GM19025 (cell line): ENCODE measurements around the gene ITCH.

Experiments used
- ATAC-seq: cut with Tn5 transposase; IDR thresholded peaks from one replicate; pipeline ENCODE4 v1.9.1; 2021; ENCODE audit warnings: mild to moderate bottlenecking, low read depth, moderate library complexity; ENCODE audit not compliant: unreplicated experiment

Gene ITCH

DNA sequence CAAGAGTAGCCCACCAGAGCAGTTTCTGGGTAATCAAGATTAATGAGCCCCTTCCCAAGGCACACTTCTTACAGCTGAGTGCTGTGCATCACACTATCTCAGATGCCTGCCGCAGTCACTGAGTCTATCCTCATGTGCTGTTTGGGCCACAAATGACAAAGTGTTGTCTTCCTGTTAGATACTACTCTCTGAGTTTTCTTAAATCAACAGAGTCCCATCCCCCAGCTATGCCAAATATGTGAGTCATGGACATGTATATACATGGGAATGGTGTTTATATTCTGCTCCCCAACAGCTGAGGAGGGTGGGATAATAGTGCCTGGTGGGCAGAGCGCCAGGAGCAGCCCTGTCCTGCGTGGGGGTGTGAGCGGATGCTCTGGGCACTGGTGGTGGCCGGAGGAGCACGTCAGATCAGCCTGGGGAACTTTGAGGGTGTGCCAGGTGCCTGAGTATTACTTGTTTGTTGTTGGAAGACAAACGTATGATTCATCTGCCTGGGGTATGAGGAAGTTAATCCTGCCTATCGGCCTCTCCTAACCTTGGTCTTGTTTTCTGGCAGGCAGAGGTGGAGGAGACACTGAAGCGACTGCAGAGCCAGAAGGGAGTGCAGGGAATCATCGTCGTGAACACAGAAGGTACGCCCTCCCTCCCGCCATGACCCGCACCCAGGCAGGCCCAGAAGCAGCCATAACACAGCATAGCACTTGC is 162.8 kb downstream of the ITCH start:
- ATAC-seq: no peak

DNA sequence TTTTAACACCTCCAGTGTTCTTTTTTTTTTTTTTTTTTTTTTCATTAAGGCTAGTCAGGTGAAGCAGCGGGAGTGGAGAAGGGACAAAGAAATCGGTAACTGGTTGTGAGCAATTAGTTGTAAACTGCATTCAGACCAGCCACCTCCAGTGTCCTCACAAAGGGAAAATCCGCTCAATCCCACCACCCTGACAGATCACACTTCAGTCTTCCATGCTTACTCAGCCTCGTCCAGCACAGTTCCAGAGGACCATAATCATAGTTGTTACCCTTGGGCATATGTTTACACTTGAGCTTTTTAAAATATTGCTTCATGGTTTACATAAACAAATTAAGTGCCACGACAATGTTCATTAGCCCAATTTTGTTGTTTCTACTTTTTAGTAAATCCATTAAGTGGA is 163.4 kb downstream of the ITCH start:
- no peak for ATAC-seq

DNA sequence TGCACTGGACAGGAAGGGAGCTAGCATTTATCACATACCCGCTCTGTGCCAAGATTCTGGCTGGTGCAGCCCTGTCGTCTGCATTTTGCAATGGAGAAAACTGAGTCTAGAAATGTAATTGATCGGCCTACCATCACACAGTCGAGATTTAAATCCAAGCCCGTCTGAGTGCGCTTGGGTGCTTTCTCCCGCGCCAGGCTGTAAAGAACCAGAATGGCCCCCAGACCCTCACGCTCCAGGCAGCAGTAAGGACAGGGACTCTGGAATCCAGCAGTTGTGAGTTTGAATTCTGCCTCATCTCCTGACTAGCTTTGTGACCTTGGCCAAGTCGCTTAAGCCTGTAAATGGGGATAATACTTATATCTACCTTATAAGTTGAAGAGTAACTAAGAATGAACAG is 163.9 kb downstream of the ITCH start:
- ATAC-seq: no peak

DNA sequence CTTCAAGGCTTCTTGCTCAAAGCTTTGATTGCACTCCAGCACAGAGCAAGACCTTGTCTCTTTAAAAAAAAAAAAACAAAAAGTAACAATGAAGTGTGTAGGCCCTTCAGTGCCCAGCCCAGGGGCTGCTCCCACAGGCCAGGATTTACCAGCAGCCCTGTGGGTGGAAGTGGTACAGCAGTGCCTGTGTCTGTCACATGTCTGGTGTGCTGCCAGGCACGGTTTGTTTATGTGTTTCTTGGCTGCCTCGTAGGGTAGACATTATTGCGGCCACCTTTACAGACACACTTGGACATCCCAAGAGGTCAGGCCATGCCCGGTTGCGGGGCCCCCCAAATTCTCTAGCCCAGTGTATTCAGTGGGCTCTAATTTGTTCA is 165.8 kb downstream of the ITCH start:
- no peak for ATAC-seq

DNA sequence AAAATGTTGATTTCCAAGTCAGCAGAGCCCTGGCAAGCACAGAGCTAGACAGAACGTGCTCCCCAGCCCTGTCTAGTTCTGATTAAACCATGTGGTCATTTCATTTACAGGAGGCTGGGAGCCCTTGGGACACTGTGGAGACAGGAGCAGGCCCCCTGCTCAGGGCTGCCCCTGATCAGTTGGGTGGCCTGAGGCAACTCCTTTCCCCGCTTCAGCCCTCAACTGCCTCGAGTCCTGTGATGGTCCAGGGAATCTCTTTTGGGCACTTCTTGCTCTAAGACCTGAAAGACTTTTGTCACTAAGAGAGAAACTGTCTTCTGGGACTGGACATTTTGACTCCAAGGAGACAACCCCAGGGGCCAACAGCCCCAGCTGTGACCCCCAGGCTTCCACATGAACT is 166.7 kb downstream of the ITCH start:
- ATAC-seq: no peak

DNA sequence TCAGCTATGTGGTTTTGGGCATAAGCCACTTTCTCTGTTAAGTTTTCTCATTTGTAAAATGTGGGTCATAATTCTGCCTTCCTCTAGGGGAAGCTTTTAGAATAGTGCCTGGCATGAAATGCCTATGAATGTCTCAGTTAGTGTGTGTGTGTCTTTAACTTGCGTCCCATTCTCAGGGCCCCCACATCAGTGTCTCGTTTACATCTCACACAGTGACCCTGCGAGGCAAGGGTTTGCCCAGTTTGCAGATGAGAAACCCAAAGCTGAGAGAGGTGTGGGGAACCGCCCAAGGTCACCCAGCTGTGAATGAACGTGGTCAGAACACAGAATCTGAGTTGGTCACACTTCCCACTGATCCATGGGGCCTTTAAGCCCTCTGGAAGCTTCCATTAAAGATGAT is 167.3 kb downstream of the ITCH start:
- no peak for ATAC-seq

DNA sequence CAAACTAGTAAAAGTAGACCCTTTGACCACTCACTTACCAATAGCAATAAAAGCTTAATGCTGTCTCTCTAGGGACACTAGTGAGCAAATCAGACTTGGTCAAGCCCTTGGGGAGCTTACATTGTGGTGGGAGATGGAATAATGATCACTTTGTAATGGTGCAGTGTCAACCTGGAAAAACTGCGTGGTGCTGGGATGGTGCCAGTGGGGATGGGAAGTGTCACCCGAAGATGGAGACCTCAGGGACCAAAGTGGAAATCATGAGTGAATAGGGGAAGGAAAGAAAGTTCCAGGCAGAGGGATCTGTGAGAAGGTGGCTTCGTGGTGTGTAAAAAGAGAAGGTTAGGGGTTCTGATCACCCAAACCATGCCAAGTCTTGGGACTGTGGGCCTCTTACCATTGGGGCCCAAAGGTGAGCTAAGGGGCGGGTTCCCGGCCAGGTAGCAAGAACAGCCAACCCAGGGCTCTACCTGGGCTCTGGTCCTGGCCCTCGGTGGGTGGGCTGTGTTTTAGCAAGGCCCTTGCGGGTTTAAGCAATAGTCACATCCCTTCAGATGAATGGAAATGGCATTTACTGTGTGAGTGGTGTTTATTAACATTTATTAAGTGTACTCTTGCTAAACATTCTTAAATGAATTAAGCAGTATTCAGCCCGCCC is 168.7 kb downstream of the ITCH start:
- no peak for ATAC-seq

DNA sequence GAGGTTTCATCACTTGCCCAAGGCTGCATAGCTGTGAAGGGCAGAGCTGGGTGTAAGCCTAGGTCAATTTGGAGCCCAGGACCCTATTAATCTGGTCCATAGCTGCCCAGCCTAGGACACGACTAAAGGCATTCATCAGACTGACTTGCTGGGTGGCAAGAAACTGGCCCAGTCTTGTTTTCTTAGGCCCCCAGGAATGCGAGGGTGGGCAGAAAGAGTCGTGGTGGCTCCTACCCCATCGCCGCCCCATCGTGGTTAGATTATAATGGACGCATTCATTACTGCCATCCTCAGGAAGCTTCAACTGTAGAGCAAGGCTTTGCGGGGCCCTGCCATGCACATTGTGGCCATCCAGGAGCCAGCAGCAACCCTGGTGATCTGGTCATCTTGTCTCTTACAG is 169.2 kb downstream of the ITCH start:
- no peak for ATAC-seq

DNA sequence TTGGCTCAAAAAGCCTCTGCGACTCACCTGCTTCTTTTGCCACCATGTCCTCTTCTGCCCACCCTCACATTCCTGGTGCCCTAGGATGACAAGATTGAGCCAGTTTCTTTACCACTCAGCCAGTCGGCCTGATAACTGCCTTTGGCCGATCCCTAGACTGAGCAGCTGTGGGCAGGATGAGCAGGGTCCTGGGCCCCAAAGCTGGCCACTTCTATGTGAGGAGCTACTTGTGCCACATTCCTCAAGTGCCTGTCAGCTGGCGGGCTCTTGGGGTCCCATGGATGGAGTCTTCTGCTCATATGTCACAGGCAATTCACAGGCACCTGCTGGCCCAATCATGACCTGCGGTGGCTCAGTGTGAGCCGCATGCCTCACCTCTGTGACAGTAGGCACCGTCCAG is 169.7 kb downstream of the ITCH start:
- ATAC-seq: no peak

DNA sequence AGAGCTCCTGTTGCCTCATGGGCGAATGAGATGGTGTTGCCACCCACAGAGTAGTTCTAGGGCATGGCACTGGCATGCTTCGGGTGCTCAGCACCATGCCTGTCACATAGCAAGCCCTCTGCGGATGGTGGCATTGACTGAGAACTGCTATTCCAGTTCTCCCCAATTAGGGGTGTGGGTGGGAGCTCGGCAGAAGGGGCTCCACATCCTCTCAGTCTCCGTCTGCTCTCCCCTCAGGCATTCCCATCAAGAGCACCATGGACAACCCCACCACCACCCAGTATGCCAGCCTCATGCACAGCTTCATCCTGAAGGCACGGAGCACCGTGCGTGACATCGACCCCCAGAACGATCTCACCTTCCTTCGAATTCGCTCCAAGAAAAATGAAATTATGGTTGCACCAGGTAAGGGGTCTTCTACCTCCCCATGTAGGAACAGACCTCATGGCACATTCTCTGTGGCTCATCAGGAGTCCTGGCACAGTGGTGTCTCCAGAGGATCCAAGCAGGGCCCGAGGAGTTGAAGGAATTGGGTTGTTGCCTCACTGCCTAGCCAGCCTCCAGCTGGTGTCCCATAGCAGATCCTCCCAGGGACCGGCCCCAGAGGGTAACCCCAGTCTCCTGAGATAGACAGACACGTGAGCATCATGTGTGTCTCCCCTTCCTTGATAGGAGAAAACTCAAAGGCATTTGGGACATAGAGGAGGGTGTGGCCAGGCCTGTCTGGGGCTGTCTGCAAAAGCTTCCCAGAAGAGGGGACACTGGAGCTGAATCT is 171.5 kb downstream of the ITCH start:
- ATAC-seq: no peak

DNA sequence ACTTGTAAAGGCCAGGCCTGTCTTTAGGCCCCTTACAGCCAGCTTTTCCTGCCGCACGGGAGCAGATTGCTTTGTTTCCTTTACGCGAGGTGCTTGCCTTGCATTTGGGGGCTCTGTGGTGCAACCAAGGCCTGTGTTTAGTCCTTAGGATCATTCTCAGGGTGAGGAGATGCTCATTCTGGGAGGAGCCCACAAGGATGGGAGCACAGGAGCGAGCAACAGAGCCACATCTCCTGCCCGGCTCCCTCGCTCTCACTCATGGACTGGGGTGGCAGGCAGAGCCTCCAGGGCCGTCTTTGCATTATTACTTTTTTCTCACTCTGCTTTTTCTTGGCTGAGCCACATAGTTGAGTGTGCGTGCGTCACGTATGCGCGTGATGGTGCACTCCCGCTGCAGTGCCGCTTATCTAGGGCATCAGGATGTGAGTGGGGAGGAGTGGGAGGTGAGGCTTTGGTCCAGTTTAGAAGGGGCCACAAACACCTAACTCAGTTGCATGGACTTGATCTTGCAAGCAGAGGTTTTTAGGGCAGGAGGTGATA is 172.3 kb downstream of the ITCH start:
- no peak for ATAC-seq

DNA sequence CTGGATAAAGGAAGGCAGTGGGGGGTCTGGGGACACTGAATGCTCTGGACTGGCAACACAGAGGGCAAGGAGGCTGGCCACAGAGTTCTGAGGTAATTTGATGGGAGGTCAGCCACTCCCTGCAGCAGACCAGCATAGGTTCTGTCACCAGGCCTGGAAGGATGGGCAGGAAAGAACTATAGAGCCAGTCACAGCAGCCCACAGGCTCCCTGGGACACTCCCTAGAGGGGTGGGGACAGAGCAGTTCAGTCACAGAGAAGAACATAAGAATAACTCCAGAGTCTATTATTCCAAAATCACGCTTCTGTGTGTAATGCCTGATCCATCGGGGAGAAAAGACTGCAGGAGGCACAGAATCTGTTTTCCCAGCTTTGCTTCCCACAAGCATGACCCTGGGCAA is 172.8 kb downstream of the ITCH start:
- ATAC-seq: no peak

DNA sequence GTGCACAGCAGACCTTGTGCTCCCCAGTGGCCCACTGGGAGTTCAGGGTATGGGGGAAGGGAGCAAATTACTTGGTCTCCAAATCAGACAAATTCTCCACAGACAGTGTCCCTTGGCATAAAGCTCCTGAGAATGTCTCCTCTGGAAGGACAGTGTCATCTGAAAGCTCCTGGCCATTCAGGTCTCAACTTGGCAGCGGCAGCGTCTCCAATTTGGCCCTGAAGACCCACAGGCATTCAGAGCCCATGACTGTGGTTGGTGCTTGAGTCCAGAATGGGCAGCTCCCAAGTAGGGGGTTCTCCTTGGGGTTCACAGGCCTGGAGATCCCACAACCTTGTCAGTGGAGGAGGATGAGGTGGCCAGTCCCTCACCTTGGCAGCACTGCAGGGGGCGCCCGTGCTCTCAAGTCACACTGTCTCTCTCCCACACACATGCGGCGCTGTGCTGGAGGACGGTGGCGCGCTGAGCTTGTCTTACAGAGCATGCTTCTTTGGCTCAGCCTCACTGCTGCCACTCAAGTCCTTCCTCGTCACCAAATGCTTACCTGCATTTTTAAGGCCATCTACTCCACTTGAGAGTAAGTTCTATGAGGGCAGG is 173.8 kb downstream of the ITCH start:
- ATAC-seq: no peak

DNA sequence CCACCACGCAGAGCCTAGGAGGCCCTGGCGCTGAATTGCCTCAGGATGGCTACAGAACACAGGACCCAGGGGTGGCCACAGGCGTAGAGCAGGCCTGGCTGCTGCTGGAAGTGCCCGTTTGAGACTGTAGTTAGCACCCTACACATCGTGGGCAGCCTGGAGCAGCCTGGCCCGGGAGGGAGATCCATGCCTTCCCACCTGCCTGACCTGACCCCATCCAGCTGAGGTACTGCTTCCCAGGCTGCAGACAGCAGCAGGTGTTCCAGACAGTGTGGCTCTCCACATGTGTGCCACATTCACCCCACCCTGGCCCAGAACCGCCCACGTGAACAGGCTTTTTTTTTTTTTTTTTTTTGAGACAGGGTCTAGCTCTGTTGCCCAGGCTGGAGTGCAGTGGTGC is 174.6 kb downstream of the ITCH start:
- ATAC-seq: no peak

DNA sequence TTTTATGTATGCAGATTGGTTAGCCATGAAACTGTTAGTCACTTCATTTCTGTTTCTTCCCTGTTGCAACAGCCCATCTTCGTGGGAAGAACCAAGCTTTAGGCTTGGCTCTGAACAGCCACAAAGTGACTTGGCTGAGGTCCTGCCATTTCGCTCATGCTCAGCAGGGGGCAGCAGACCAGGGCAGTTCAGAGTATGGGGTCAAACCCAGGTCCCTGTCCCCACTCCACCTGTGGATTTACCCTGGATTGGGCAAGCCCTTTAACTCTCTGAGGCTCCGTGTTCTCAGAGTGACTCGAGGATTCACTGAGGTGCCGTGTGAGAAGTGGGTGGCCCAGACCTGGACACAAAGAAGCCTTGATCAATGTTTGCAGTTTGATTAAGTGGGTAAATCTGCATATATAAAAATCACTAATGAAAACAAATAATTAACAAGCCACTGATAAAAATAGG is 175.6 kb downstream of the ITCH start:
- no peak for ATAC-seq

DNA sequence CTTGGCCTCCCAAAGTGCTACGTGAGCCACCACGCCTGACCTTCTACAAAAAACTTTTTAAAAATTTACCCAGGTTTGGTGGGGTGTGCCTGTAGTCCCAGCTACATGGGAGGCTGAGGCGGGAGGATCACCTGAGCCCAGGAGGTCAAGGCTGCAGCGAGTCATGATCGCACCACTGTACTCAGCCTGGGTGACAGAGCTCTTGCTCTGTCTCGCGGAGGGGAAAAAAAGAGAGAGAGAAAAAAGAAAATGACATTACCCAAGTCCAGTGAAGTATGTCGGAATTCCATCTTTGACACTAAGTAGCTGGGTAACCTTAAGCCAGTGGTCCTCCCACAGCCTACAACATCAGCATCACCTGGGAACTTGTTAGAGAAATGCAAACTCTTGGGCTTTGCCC is 176.7 kb downstream of the ITCH start:
- ATAC-seq: no peak

DNA sequence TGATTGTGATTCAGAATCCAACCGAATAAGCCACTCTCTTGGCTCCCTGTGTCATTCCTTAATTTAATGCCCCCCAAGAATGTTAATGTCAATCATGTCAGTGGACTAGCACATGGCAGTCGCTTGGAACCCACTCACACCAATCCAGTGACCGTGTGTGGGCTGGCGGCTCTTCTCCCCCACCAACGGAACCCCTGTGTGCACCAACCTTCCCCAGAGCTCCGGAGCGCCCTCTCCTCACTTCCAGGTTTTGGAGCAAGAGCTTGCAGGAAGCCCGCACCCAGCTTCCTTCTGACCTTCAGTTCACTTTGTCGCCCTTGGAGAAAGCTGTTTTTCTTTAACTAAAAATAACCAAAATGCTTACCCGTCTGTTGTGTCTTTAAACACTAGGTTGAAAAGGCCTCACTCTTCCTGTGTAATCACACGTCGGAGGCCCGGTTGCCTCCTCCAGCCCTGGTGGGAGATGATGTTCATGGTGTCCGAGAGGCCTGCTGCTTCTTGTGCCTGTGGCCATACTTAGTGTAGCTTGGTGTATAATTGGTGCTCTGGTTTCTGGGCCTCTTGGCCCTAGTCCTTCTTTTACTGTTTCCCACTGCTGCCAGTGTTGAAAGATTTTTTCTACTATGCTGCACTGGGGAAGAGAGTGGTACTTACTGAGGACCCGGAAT is 177.7 kb downstream of the ITCH start:
- no peak for ATAC-seq

DNA sequence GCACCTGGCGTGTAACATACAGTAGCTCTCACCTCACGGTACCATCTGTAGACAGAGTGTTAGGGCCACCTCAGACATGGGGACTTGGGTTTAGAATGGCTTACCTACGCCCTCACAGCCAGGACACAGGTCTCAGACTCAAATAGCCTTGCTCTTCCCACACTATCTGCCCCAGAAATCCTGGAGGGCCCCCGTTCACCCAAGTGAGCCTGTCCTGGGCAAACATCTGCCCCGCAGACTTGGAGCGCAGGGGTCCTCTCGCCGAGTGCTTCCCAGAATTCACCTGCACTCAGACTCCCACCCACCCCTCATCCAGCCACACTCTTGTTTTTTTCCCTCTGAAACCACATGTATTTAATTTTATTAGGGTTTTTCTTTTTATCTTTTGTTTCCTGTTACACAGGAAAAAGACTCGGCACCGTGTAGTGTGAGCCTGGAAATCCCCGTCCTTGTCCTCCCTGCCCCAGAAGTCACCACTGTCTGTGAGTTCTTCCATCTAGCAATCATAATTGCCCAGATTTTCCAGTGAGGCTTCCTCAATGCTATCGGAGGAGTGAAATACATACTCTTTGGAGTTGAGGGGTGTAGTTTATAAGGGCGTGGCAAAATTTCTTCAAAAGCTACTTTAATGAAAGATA is 178.3 kb downstream of the ITCH start:
- ATAC-seq: no peak

DNA sequence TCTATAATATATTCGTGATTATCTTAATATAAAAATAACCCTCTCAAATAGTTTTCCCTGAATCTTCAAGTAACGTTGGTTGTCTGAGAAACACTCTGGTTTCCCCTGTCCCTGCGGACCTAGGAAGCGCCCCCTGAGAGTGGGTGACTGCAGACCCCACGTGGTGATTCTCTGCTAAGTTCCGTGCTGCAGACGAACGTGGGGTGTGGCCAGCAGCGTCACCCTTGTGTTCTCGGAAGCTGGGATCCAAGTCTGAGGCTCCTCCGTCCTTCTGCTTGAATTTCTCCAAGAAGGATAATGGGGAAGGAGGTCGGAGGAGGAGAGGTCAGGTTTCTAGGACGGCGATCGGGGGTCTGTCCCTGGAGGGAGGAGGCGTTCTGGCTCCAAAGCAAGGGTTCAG is 178.8 kb downstream of the ITCH start:
- ATAC-seq: no peak

DNA sequence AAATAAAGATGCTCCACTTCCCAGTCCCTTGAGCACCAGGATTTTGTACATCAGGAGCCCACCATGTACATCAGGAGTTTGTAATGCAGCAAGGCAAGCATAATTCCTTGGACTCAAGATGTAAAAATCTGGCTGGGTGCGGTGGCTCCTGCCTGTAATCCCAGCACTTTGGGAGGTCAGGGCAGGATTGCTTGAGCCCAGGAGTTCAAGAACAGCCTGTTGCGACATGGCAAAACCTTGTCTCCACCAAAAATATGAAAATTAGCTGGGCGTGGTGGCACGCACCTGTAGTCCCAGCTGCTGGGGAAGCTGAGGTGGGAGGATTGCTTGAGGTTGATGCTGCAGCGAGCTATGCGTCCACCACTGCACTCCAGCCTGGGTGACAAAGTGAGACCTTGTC is 179.4 kb downstream of the ITCH start:
- no peak for ATAC-seq
